ENCODE results near the gene WDPCP.

- TF ChIP-seq POLR2AphosphoS5 (IDR thresholded peaks at IDR 0.05) (peak; percentile 71), POLR2A (IDR thresholded peaks at IDR 0.05) (no peak)
- TF ChIP-seq, protein P1, sequence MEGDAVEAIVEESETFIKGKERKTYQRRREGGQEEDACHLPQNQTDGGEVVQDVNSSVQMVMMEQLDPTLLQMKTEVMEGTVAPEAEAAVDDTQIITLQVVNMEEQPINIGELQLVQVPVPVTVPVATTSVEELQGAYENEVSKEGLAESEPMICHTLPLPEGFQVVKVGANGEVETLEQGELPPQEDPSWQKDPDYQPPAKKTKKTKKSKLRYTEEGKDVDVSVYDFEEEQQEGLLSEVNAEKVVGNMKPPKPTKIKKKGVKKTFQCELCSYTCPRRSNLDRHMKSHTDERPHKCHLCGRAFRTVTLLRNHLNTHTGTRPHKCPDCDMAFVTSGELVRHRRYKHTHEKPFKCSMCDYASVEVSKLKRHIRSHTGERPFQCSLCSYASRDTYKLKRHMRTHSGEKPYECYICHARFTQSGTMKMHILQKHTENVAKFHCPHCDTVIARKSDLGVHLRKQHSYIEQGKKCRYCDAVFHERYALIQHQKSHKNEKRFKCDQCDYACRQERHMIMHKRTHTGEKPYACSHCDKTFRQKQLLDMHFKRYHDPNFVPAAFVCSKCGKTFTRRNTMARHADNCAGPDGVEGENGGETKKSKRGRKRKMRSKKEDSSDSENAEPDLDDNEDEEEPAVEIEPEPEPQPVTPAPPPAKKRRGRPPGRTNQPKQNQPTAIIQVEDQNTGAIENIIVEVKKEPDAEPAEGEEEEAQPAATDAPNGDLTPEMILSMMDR (IDR thresholded peaks at IDR 0.05): no peak
Observed at GRCh38 chr2:63614983-63615945, 27.0 kb upstream of the WDPCP start.
